Keratinocyte (primary cell): ENCODE measurements around the gene CMIP. TPM values are rescaled to one million over a fixed set of nuclear protein-coding genes. Genes with fewer than 3 reads are reported as not detected.

ENCODE experiments used
- DNase-seq: peaks from one replicate; pipeline ENCODE4 v3.0.0-alpha.2; 2011; ENCODE audit warnings: low read depth, missing footprints, low spot score
- FAIRE-seq: peaks from 2 replicates; lab custom pipeline; 2011; peaks lifted over from hg19 to GRCh38; lab: Jason Lieb, UNC
- H2AFZ ChIP-seq: 2 replicates; pipeline ENCODE4 v1.6.0; 2012; ENCODE audit warnings: low read length, control low read depth, inconsistent platforms; ENCODE audit not compliant: control insufficient read depth
- H3K27ac ChIP-seq: 2 replicates; pipeline ENCODE4 v1.5.1; 2011; ENCODE audit warnings: low read length; ENCODE audit not compliant: control insufficient read depth, insufficient read depth
- H3K27me3 ChIP-seq: 3 replicates; pipeline ENCODE4 v1.6.0; 2011; ENCODE audit warnings: low read length; ENCODE audit not compliant: control insufficient read depth, insufficient read depth; ENCODE audit errors: extremely low read depth
- H3K36me3 ChIP-seq, 2 experiments: 2 replicates in 1 of 2; 3 replicates in 1 of 2; pipeline ENCODE4 v1.5.1; 2011; ENCODE audit warnings: low read length in 2 of 2, mild to moderate bottlenecking in 1 of 2; ENCODE audit not compliant: control insufficient read depth in 2 of 2, insufficient read depth in 2 of 2; ENCODE audit errors: extremely low read depth in 1 of 2
- H3K4me1 ChIP-seq: 3 replicates; pipeline ENCODE4 v1.5.1; 2011; ENCODE audit warnings: low read length; ENCODE audit not compliant: control insufficient read depth, insufficient read depth; ENCODE audit errors: extremely low read depth
- H3K4me2 ChIP-seq: 3 replicates; pipeline ENCODE4 v1.6.0; 2011; ENCODE audit warnings: low read depth, low read length; ENCODE audit not compliant: control insufficient read depth, insufficient read depth; ENCODE audit errors: extremely low read depth
- H3K4me3 ChIP-seq, 3 experiments: fragments of 200-600 bp in 1 of 3; sonication (generic) in 1 of 3; 2 replicates in 2 of 3; 3 replicates in 1 of 3; pipeline ENCODE4 v1.5.1; 2011 to 2016; ENCODE audit warnings: low read length in 3 of 3, mild to moderate bottlenecking in 3 of 3, control low read depth in 2 of 3, inconsistent platforms in 1 of 3, low read depth in 1 of 3, mixed read lengths in 1 of 3, mixed run types in 1 of 3, moderate library complexity in 1 of 3; ENCODE audit not compliant: control insufficient read depth in 2 of 3, insufficient read depth in 2 of 3; ENCODE audit errors: extremely low read depth in 1 of 3
- H3K79me2 ChIP-seq: 2 replicates; pipeline ENCODE4 v1.6.0; 2012; ENCODE audit warnings: low read length; ENCODE audit not compliant: control insufficient read depth, insufficient read depth
- H3K9ac ChIP-seq: 3 replicates; pipeline ENCODE4 v1.6.0; 2011; ENCODE audit warnings: low read length; ENCODE audit not compliant: control insufficient read depth, insufficient read depth; ENCODE audit errors: extremely low read depth
- H3K9me1 ChIP-seq: 3 replicates; pipeline ENCODE4 v1.6.0; 2011; ENCODE audit warnings: low read length; ENCODE audit not compliant: control insufficient read depth, insufficient read depth; ENCODE audit errors: extremely low read depth
- H3K9me3 ChIP-seq: 2 replicates; pipeline ENCODE4 v1.5.1; 2012; ENCODE audit warnings: low read depth, low read length; ENCODE audit not compliant: control insufficient read depth
- H4K20me1 ChIP-seq: 3 replicates; pipeline ENCODE4 v1.6.0; 2011; ENCODE audit warnings: low read length; ENCODE audit not compliant: control insufficient read depth, insufficient read depth; ENCODE audit errors: extremely low read depth
- EZH2 ChIP-seq: IDR thresholded peaks from one replicate; pipeline ENCODE4 v1.6.1; 2012; ENCODE audit warnings: inconsistent platforms, mild to moderate bottlenecking, low read length, moderate library complexity
- dilution Hi-C: fragments of 300-500 bp; cut with MboI; formaldehyde crosslinking; loops from one replicate; pipeline ENCODE4 v1.7.0; 2020; ENCODE audit warnings: low sequenced_read_pairs; ENCODE audit not compliant: extremely low pct_ligation_motif_present
- polyA plus RNA-seq, 5 experiments: library from polyadenylated mRNA; depleted of rRNA in 3 of 5; stranded (reverse) in 3 of 5; stranded (forward) in 1 of 5; unstranded in 1 of 5; fragments of >200 nt; gene quantifications; 1 replicate in 1 of 5; 2 replicates in 3 of 5; 3 replicates in 1 of 5; pipeline versions ENCODE4 v1.2.1 to v1.2.3, GENCODE V29; 2011 to 2012; ENCODE audit warnings: missing spikeins in 2 of 5, low read depth in 1 of 5, low replicate concordance in 1 of 5
- TF ChIP-seq, protein P1 (sequence below), 3 experiments: IDR thresholded peaks in 1 of 3; conservative IDR thresholded peaks in 1 of 3; optimal IDR thresholded peaks in 1 of 3; 2 replicates in 2 of 3; 3 replicates in 1 of 3; pipeline versions ENCODE3 to v1.5.1; 2011; ENCODE audit warnings: low read length in 3 of 3, mild to moderate bottlenecking in 3 of 3, moderate library complexity in 2 of 3, control low read depth in 1 of 3, inconsistent platforms in 1 of 3; ENCODE audit not compliant: insufficient read depth in 2 of 3; ENCODE audit errors: extremely low read depth in 1 of 3

Gene CMIP
- polyA plus RNA-seq, 1 donor (not counting 4 experiments of a cell fraction or from before 2014, with no cell fraction given): 5.0 TPM

DNA sequence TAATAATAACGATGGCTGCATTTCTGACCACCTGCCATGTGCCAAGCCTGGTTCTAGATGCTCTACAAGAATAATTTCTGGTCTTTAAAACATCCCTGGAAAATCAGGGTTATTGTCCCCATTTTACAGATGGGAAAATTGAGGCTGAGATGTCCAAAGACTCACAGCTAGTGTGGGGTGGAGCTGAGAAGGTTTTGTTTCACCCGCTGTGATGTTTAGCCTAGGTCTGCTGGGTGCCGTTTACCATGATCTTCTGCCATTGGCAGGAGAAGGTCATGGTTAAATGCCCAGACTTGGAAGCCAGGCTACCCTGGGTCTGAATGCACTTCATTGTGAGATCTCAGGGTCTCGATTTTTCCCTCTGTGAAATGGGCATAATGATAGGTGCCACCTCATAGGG lies 175.4 kb downstream of the CMIP start:
- peaks cover 7% of the 10 kb centered on the region for H3K9me1 ChIP-seq
- H3K4me3 ChIP-seq: no peak overlapping the region
- H3K4me2 ChIP-seq: no peak overlapping the region
- H4K20me1 ChIP-seq: no peaks in the 10 kb centered on the region
- peaks cover 42% of the 10 kb centered on the region for H3K4me1 ChIP-seq
- H2AFZ ChIP-seq: no peak overlapping the region
- H3K27ac ChIP-seq: peak overlapping the region; percentile 97
- dilution Hi-C loops: no loop called here
- TF ChIP-seq, protein P1, sequence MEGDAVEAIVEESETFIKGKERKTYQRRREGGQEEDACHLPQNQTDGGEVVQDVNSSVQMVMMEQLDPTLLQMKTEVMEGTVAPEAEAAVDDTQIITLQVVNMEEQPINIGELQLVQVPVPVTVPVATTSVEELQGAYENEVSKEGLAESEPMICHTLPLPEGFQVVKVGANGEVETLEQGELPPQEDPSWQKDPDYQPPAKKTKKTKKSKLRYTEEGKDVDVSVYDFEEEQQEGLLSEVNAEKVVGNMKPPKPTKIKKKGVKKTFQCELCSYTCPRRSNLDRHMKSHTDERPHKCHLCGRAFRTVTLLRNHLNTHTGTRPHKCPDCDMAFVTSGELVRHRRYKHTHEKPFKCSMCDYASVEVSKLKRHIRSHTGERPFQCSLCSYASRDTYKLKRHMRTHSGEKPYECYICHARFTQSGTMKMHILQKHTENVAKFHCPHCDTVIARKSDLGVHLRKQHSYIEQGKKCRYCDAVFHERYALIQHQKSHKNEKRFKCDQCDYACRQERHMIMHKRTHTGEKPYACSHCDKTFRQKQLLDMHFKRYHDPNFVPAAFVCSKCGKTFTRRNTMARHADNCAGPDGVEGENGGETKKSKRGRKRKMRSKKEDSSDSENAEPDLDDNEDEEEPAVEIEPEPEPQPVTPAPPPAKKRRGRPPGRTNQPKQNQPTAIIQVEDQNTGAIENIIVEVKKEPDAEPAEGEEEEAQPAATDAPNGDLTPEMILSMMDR (optimal IDR thresholded peaks at IDR 0.05 in 1 of 3, IDR thresholded peaks at IDR 0.05 in 1 of 3, conservative IDR thresholded peaks at IDR 0.05 in 1 of 3; ENCODE audit: extremely low read depth in 1 of 3, insufficient read depth in 2 of 3, low read length in 3 of 3): no peak
- TF ChIP-seq EZH2: no peak
- peaks cover 44% of the 10 kb centered on the region for H3K79me2 ChIP-seq
- H3K27me3 ChIP-seq: no peaks in the 10 kb centered on the region
- H3K9ac ChIP-seq: no peak overlapping the region
- H3K36me3 ChIP-seq: peaks cover 15 to 44% of the 10 kb centered on the region in 2 experiments
- no peaks in the 10 kb centered on the region for H3K9me3 ChIP-seq
- DNase-seq: no peak
- no peak for FAIRE-seq

DNA sequence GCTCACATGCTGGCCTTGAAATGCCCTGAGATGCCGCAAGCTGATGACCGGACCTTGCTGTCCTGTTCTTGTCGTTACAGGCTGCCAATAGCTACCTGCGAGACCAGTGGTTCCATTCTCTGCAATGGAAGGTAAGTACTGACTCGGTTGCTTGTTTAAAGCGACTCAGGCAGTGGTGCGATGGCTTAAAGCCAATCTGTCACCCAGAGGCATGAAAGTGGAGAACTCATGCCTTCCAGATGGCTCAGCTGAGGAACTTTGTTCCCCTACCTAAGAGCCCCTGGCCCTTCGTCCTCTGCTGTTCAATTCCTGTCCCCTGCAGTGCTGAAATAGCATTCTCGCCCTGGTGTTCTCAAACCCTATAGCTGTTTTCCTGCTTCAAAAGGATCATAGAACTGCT lies 176.2 kb downstream of the CMIP start:
- Histone ChIP-seq H3K4me1 (peaks cover 50% of the 10 kb centered on the region), H4K20me1 (peaks cover 3% of the 10 kb centered on the region), H3K79me2 (peaks cover 36% of the 10 kb centered on the region), H3K36me3 (peaks cover 15 to 39% of the 10 kb centered on the region in 2 experiments), H3K9ac (peak overlapping the region; percentile 71), H3K27me3 (no peaks in the 10 kb centered on the region), H3K27ac (peak overlapping the region; percentile 97), H2AFZ (no peak overlapping the region), H3K4me2 (peak overlapping the region; percentile 57), H3K4me3 (no peak overlapping the region), H3K9me1 (peaks cover 5% of the 10 kb centered on the region), H3K9me3 (no peaks in the 10 kb centered on the region)
- DNase-seq (no peak), FAIRE-seq (no peak)
- dilution Hi-C loops: no loop called here
- TF ChIP-seq, protein P1 (optimal IDR thresholded peaks at IDR 0.05 in 1 of 3, IDR thresholded peaks at IDR 0.05 in 1 of 3, conservative IDR thresholded peaks at IDR 0.05 in 1 of 3; ENCODE audit: extremely low read depth in 1 of 3, insufficient read depth in 2 of 3, low read length in 3 of 3): no peak
- no peak for TF ChIP-seq EZH2
